HepG2 (cell line): Measurements from ENCODE around the gene SOX12. TPM values are rescaled to one million over a fixed set of nuclear protein-coding genes. Genes with fewer than 3 reads are reported as not detected.

Source experiments
- GABPB1 ChIP-seq: IDR thresholded peaks from 2 replicates; pipeline ENCODE4 v1.6.1; 2016; ENCODE audit warnings: mild to moderate bottlenecking, missing genetic modification reagents, moderate library complexity, missing compliant biosample characterization
- IKZF4 ChIP-seq: sonication (generic); formaldehyde crosslinking; IDR thresholded peaks from 2 replicates; pipeline ENCODE4 v1.5.1; 2020; ENCODE audit warnings: borderline replicate concordance, mild to moderate bottlenecking, low read depth, missing genetic modification reagents; ENCODE audit errors: not compliant biosample characterization
- MATR3 ChIP-seq: sonication (generic); formaldehyde crosslinking; IDR thresholded peaks from 2 replicates; pipeline ENCODE4 v1.4.0; 2020; ENCODE audit warnings: missing genetic modification reagents
- NCOR1 ChIP-seq: fragments of 200-600 bp; sonication (generic); IDR thresholded peaks from 2 replicates; pipeline ENCODE4 v1.7.0; 2017; ENCODE audit warnings: antibody characterized with exemption, low read length, borderline replicate concordance
- SRSF4 ChIP-seq: fragments of 200-400 bp; formaldehyde crosslinking; IDR thresholded peaks from one replicate; pipeline ENCODE4 v1.6.1; 2018; ENCODE audit warnings: mild to moderate bottlenecking, low read depth, low read length, moderate library complexity; ENCODE audit not compliant: poor library complexity, severe bottlenecking
- TBX3 ChIP-seq: fragments of 450-650 bp; IDR thresholded peaks from 2 replicates; pipeline ENCODE4 v1.6.1; 2017; ENCODE audit warnings: antibody characterized with exemption, mild to moderate bottlenecking, inconsistent platforms, borderline replicate concordance
- ZBTB49 ChIP-seq: sonication (generic); formaldehyde crosslinking; IDR thresholded peaks from 2 replicates; pipeline ENCODE4 v1.4.0; 2020; ENCODE audit warnings: missing genetic modification reagents, borderline replicate concordance
- ZIK1 ChIP-seq: sonication (generic); formaldehyde crosslinking; IDR thresholded peaks from 2 replicates; pipeline ENCODE4 v1.5.0; 2020; ENCODE audit warnings: mild to moderate bottlenecking, low read depth, missing genetic modification reagents, borderline replicate concordance
- ZNF382 ChIP-seq: sonication (generic); formaldehyde crosslinking; IDR thresholded peaks from 2 replicates; pipeline ENCODE4 v1.5.0; 2020; ENCODE audit warnings: missing genetic modification reagents, mild to moderate bottlenecking, borderline replicate concordance
- ZNF589 ChIP-seq: sonication (generic); formaldehyde crosslinking; conservative IDR thresholded peaks from 2 replicates; pipeline ENCODE4 v1.8.0; 2022; ENCODE audit warnings: mild to moderate bottlenecking, moderate library complexity, missing genetic modification reagents
- ZNF788 ChIP-seq: sonication (generic); formaldehyde crosslinking; IDR thresholded peaks from 2 replicates; pipeline ENCODE4 v1.5.0; 2020; ENCODE audit warnings: mild to moderate bottlenecking, missing genetic modification reagents, borderline replicate concordance
- ZNF841 ChIP-seq: sonication (generic); formaldehyde crosslinking; IDR thresholded peaks from 2 replicates; pipeline ENCODE4 v1.8.1; 2023; ENCODE audit warnings: missing genetic modification reagents, borderline replicate concordance
- ZNF850 ChIP-seq: sonication (generic); formaldehyde crosslinking; conservative IDR thresholded peaks from 2 replicates; pipeline ENCODE4 v1.9.0; 2021; ENCODE audit warnings: mild to moderate bottlenecking, missing genetic modification reagents
- ZSCAN30 ChIP-seq: sonication (generic); formaldehyde crosslinking; IDR thresholded peaks from 2 replicates; pipeline ENCODE4 v1.5.0; 2020; ENCODE audit warnings: mild to moderate bottlenecking, missing genetic modification reagents
- polyA plus RNA-seq, 8 experiments: library from polyadenylated mRNA; depleted of rRNA in 3 of 8; stranded (reverse) in 7 of 8; unstranded in 1 of 8; fragments of >200 nt; fragmentation: Illumina TruSeq in 4 of 8; extraction: Trizol in 4 of 8; gene quantifications; 2 replicates each; pipeline versions ENCODE4 v1.2.1 to v1.2.3, GENCODE V29; 2011 to 2016; ENCODE audit warnings: low read depth in 4 of 8, missing spikeins in 1 of 8, mixed read lengths in 1 of 8; ENCODE audit not compliant: insufficient read depth in 1 of 8
- total RNA-seq, 5 experiments: library from RNA; depleted of rRNA; stranded (reverse); fragments of >200 nt; fragmentation: Illumina TruSeq; extraction: Trizol; gene quantifications; 2 replicates each; pipeline ENCODE4 v1.2.3, GENCODE V29; 2016; ENCODE audit warnings: low read depth in 1 of 5
- TF ChIP-seq, protein P1 (sequence below): sonication (generic); formaldehyde crosslinking; conservative IDR thresholded peaks from 2 replicates; pipeline ENCODE4 v1.8.0; 2022; ENCODE audit warnings: mild to moderate bottlenecking, moderate library complexity, missing genetic modification reagents
- TF ChIP-seq, protein P2 (sequence below): sonication (generic); formaldehyde crosslinking; IDR thresholded peaks from 2 replicates; pipeline ENCODE4 v1.4.0; 2020; ENCODE audit warnings: low read depth, missing genetic modification reagents
- TF ChIP-seq, protein P3 (sequence below): sonication (generic); formaldehyde crosslinking; IDR thresholded peaks from 2 replicates; pipeline ENCODE4 v1.5.0; 2020; ENCODE audit warnings: missing genetic modification reagents, mild to moderate bottlenecking, borderline replicate concordance

SOX12 gene
- total and polyA plus RNA-seq, 2 of the 13 experiments (the other 11 are each of a cell fraction or from before 2014, with no cell fraction given), result 10.0 to 18.7 TPM

GRCh38 chr20:325889-326644 lies 715 bp downstream of the SOX12 start (continued):
- TF ChIP-seq ZNF841 (CRISPR knock-in tag), result peak; percentile 76; the same call in 1 of the 2 replicates
- no peak for TF ChIP-seq MATR3
- TF ChIP-seq, protein P1, sequence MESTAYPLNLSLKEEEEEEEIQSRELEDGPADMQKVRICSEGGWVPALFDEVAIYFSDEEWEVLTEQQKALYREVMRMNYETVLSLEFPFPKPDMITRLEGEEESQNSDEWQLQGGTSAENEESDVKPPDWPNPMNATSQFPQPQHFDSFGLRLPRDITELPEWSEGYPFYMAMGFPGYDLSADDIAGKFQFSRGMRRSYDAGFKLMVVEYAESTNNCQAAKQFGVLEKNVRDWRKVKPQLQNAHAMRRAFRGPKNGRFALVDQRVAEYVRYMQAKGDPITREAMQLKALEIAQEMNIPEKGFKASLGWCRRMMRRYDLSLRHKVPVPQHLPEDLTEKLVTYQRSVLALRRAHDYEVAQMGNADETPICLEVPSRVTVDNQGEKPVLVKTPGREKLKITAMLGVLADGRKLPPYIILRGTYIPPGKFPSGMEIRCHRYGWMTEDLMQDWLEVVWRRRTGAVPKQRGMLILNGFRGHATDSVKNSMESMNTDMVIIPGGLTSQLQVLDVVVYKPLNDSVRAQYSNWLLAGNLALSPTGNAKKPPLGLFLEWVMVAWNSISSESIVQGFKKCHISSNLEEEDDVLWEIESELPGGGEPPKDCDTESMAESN, result no peak
- TF ChIP-seq SRSF4, result no peak
- TF ChIP-seq, protein P2, sequence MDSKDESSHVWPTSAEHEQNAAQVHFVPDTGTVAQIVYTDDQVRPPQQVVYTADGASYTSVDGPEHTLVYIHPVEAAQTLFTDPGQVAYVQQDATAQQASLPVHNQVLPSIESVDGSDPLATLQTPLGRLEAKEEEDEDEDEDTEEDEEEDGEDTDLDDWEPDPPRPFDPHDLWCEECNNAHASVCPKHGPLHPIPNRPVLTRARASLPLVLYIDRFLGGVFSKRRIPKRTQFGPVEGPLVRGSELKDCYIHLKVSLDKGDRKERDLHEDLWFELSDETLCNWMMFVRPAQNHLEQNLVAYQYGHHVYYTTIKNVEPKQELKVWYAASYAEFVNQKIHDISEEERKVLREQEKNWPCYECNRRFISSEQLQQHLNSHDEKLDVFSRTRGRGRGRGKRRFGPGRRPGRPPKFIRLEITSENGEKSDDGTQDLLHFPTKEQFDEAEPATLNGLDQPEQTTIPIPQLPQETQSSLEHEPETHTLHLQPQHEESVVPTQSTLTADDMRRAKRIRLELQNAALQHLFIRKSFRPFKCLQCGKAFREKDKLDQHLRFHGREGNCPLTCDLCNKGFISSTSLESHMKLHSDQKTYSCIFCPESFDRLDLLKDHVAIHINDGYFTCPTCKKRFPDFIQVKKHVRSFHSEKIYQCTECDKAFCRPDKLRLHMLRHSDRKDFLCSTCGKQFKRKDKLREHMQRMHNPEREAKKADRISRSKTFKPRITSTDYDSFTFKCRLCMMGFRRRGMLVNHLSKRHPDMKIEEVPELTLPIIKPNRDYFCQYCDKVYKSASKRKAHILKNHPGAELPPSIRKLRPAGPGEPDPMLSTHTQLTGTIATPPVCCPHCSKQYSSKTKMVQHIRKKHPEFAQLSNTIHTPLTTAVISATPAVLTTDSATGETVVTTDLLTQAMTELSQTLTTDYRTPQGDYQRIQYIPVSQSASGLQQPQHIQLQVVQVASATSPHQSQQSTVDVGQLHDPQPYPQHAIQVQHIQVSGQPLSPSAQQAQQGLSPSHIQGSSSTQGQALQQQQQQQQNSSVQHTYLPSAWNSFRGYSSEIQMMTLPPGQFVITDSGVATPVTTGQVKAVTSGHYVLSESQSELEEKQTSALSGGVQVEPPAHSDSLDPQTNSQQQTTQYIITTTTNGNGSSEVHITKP (CRISPR knock-in tag), result no peak
- peak; percentile 31 for TF ChIP-seq GABPB1
- TF ChIP-seq IKZF4 (CRISPR knock-in tag), result no peak
- no peak for TF ChIP-seq TBX3
- TF ChIP-seq ZSCAN30 (CRISPR knock-in tag), result no peak
- no peak for TF ChIP-seq ZNF788
- no peak for TF ChIP-seq ZNF382 (CRISPR knock-in tag)
- no peak for TF ChIP-seq ZNF850 (CRISPR knock-in tag)
- TF ChIP-seq ZBTB49, result no peak
- no peak for TF ChIP-seq NCOR1
- TF ChIP-seq ZIK1 (CRISPR knock-in tag), result no peak
- 0 out of 2 replicates have a peak, but pooled peaks have one; percentile 19 for TF ChIP-seq ZNF589 (CRISPR knock-in tag)
- TF ChIP-seq, protein P3, sequence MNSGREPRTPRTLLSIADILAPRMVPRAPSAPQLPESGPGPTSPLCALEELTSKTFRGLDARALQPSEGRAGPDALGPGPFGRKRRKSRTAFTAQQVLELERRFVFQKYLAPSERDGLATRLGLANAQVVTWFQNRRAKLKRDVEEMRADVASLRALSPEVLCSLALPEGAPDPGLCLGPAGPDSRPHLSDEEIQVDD (CRISPR knock-in tag), result no peak
